NCI-H1694 (cell line): ENCODE results near the gene FAM168A.

ENCODE experiments used
- DNase-seq: peaks from one replicate; lab custom pipeline; 2025; lab: John Stamatoyannopoulos, UW

FAM168A gene

GRCh38 chr11:73556966-73557365, 40.9 kb downstream of the FAM168A start:
- DNase-seq = no peak

DNA sequence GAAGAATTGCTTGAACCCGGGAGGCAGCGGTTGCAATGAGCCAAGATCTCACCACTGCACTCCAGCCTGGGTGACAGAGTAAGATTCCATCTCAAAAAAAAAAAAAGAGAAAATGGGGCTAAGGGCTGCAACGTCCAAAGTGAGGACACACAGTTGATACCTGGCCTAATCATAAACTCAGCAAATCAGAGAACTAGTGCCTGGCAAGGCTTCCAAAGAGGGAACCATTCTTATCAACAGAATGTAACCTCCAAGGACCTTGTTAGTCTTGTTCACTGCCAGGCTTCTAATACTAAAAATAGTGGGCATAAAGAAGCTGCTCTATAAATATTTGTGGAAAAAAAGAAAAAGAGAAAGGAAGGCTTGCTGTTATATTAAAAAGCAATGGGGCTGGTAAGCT, 42.3 kb downstream of the FAM168A start:
- no peak for DNase-seq

DNA sequence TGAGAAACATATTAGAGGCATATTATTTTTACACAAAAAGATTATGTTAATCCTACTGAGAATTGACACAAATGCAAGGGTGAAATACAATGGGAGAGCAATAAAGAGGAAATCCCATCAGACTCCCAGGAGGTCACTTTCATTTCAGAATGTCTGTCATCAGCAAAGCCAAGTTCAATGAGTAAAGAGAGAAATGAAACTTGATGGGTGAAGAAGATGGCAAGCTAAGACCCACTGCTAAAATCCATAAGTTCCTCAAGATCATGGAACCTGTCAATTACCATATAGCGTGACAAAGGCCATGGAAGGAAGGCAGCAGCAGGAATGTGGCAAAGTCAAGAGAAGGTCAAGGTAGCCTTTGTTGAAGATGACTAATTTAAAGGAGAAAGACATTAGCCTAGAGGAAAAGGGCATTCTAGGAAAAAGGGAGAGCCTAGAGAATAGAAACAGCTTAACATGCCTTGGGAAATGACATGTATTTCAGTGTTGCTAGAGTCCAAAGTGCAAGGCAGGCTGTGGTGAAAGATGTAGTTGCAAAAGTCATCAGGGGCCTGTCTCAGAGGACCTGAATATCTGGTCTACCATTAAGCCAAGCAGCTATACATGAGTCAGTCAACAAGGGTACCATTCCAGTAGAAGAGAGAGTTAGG, 43.1 kb downstream of the FAM168A start:
- DNase-seq = no peak

GRCh38 chr11:73553266-73553665, 44.6 kb downstream of the FAM168A start:
- DNase-seq = no peak

DNA sequence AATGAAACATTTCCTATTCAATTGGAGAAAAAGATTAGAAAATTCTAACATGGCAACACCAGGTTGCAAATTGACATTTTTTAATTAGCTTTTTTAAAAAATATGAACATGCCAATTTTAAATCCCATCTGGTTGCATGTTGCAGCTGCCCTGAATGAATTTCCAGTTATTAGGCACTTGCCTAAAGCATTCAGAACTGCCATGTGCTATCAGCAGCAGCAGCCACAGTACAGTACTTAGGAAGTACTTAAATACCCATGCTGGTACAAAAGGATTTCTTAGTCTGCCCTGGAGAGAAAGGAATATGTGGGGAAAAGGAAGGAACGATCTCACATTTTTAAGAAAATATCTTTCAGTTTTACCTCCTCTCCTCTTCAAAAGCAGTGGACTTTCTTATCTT, 46.2 kb downstream of the FAM168A start:
- DNase-seq = peak; percentile 61

DNA sequence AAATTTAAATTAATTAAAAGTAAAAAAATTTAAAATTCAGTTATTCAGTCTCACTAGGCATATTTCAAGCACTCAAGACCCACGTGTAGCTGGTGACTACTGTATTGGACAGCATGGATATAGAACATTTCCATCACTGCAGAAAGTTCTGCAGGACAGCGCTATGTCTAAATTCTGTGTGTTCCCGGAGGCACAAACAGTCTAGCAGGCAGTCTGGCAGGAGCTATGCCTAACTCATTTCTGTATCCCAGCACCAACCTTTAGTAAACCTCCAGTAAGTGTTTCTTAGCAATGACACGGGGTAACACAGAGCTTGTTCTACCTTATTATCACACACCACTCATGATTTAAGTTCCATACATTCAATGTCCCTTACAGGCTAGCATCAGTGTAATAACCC, 48.5 kb downstream of the FAM168A start:
- no peak for DNase-seq

GRCh38 chr11:73547706-73548595, 50.0 kb downstream of the FAM168A start:
- no peak for DNase-seq

DNA sequence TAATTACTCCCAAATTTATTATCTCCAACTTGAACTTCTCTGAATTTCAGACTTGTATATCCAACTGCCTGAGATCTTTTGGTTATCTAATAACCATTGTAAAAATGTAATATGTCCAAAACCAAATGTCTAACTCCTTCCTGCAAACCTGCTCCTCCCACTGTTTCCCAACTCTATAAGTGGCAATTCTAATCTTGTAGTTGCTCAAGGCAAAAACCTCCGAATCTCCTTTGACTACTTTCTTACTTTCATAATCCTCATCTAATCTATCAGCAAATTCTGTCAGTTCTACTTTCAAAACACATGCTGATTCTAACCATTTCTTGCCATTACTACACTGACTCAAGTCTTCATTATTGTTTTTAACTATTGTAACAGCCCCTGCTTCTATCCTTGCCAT, 55.7 kb downstream of the FAM168A start:
- DNase-seq = no peak

- DNase-seq = peak; percentile 61
Observed at GRCh38 chr11:73539506-73540084, 58.3 kb downstream of the FAM168A start.

GRCh38 chr11:73538381-73538872, 59.5 kb downstream of the FAM168A start:
- no peak for DNase-seq

DNA sequence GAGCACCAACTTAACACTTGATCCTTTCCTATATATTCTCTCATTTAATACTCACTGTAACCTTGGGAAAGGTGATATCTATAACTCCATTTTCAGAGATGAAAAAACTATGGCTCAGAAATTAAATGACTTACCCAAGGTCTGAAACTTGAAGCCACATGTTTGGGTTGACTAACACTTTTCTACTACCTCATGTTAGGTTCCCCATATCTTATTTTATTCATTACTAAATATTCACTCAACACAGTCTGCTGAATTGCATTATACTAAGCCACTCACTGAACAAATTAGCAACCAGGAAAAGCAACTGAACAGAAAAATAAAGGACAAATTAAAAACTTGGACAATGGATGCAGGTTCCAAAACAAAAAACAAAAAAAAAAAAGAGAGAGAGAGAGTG, 59.9 kb downstream of the FAM168A start:
- DNase-seq = no peak

GRCh38 chr11:73536961-73537360, 61.0 kb downstream of the FAM168A start:
- DNase-seq = no peak

GRCh38 chr11:73532310-73532709, 65.6 kb downstream of the FAM168A start:
- no peak for DNase-seq

- no peak for DNase-seq
Observed at GRCh38 chr11:73531386-73531785, 66.5 kb downstream of the FAM168A start.

GRCh38 chr11:73530109-73530508, 67.8 kb downstream of the FAM168A start:
- no peak for DNase-seq

DNA sequence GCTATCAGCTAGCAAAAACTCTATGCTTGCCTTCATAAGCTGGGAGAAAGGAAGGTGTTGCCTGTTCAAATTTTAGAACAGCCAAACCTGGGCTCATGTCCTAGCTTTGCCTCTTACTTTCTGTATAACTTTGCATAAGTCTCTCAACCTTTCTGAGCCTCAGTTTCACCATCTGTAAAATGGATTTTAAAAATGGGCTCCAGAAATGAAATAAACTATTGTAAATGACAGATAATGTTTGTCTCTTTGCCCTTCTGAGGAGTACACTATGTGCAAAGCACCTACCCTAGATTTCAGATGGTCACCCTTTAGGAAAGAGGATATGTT, 68.7 kb downstream of the FAM168A start:
- DNase-seq = no peak

DNA sequence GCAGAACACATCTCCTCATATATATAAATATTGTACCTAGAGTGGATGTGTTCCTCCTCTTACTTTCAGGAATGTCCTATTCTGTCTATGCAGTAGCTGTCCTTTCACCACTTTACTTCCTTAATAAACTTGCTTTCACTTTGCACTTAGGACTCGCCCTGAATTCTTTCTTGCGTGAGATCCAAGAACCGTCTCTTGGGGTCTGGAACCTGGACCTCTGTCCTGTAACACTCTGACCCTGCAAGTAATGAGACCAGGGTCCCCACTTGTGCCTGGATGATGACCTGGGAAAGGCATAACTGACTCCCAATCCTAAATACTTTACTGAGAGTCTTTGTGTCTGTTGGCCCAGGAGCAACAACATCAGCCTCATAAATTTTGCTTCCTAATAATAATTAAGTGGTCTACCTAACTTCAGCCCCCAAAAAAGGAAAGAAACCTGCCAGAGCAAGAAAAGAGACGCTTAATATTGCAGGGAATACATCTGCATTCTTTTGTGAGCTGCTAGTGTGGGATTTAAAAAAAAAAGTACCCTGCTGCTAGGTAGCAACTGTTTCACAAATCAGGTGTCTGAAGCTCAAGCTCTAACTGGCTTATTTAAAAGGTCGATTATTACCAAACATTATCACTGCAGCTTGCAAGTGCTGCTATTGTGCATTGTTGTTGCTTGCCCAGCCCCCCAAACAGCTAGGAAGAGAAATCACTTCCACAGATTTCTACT, 69.3 kb downstream of the FAM168A start:
- DNase-seq = no peak

- DNase-seq = no peak
Observed at GRCh38 chr11:73528013-73528412, 69.9 kb downstream of the FAM168A start.

DNA sequence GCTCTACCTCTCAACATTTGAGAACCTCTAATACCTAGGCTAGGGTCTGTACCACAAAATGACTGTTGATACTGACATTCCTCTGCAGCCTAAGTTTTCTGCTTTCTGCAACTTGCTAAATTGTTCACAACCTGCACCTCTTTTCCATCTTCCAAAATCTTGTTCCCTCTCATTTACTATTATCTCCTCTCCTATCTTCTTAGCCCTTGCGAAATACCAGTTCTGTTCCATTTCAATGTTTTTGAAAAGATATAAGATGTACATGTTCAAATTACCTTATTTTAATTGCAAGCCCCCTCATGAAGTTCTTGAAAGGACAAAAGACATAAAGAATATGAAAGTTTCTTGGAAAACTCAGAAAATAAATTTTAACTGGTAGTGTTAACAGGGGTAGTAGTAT, 72.3 kb downstream of the FAM168A start:
- no peak for DNase-seq

DNA sequence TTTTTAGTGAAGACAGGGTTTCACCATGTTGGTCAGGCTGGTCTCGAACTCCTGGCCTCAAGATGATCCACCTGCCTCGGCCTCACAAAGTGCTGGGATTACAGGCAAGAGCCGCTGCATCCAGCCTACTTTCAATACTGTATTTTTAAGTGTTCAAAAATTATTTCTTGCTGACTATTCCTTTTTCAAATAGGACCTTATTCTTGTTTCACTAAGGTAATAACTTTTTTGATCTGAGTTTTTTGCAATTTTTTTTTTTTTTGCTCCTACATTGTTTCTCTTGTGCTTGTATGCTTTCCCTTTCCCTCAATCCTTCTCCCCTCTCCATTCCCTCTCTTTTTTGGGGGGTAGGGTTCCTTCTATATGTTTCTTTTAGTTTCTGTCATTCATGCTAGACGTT, 73.1 kb downstream of the FAM168A start:
- DNase-seq = no peak

DNA sequence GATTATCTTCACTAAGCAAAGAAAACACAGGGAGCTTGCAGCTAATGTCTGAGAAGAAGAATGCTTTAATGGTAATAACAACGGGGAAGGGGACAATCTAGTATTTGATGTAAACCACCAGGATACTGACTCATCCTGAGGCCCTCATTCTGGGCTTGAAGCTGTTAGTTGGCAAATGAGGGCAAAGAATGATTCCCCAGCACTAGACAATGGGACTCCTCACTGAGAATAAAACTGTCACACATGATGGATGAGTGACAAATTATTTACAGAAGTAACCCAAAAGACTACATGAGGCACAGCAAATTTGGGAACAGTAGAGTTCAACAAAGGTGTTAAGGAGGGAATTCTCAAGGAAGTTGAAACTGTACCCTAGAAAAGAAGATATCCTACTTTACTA, 76.3 kb downstream of the FAM168A start:
- DNase-seq = no peak

DNA sequence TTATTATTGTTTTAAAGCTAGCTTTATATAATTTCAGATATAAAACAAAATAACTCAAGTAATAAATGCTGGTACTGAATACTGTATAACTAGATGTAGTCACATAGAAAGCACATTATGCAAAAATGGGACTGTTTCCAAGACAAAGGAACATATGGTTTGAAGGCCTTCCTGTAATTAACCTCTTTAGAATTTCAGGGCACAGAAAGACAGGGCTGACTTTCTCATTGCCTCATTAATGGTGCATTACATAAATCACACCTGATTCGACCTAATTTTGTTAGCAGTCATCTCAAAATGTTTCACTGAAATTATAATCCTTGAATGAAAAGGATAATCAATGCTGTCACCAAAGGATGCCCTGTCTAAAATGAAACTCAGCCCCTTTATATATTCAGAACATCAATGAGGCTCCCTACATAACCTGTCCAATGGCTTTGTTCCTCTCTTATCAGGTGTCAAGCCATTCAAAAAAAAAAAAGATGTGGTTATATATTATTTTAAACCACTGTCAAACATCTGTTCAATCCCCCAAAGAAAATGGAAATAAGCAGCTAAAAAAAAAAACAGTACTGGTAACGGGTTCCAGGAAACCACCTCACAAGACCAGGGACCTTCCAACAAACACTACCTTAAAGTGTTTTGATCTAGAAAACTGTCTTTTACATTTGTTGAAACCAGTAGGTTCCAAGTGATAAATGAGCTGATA, 77.4 kb downstream of the FAM168A start:
- DNase-seq = peak; percentile 71
